ENCODE measurements around the gene MS4A6A. TPM values are rescaled to one million over a fixed set of nuclear protein-coding genes. Genes with fewer than 3 reads are reported as not detected.

MS4A6A gene, protein sequence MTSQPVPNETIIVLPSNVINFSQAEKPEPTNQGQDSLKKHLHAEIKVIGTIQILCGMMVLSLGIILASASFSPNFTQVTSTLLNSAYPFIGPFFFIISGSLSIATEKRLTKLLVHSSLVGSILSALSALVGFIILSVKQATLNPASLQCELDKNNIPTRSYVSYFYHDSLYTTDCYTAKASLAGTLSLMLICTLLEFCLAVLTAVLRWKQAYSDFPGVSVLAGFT
- total RNA-seq (2013): 1,813 TPM
- polyA plus RNA-seq (1,000 to 10,000 TPM in 2 of 3 donors, 100 to 1,000 TPM in 1; 978 to 3,009 (median 2,353) TPM), polyA minus RNA-seq (349 and 780 TPM in 2 replicates), total RNA-seq (20.0 to 465 (median 279) reads per million in 11 experiments)

DNA sequence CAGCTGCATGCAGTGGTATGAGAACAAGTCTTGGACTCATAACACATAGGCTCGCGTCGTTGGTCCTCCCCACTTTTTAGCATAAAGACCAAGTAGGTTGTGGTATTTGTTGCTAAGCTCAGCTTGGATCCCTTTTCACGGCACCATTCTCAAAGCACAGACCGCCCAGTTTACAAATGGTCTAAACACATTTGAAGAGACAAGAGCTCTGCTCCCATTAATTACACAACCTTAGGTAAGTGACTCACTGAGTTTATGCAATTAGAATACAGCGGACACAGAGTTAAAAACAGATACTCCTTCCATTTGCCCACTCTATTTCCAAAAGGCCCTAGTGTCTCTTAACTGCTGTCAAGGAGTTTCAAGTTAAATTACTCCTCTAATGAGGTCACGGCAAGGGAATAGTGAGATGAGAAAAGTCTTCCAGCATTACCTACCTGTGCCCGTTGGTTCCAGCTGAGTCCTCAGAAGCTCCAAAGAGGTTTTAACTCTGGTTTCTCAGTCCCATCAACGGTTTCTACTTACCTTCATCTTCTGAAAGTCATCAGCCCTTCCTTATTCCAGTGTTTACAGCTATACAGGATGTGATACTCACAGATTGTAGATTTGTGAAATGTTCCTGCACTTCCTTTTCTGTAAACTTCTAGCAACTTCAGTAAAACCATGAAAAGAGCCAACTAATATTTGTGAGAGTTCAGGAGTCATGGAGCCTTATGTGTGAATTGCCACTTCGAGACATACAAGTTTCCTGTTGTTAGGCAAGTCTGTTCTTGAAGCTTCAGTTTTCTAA, at the start of gene MS4A6A:
TSS of gene MS4A6A (minus strand) at position 543 of the 790 bp plus-strand sequence. CDS start 1,356 bp downstream, outside the sequence.
- peak within 1 kb of the TSS; percentile 94 to 95 for H3K4me3 Mint-ChIP-seq
- H3K9me3 Mint-ChIP-seq: peaks cover 0 to 2% (median 0%) of the 10 kb centered on the region in 7 donors
- Histone ChIP-seq H4K20me1 (ENCODE audit: insufficient read depth, low read length) (peaks cover 28% of the 10 kb centered on the region), H2AFZ (ENCODE audit: insufficient read depth, low read depth, low read length, poor library complexity, severe bottlenecking) (peak within 1 kb of the TSS; percentile 49), H3K27me3 (ENCODE audit: control insufficient read depth in 2 of 2, insufficient read depth in 2 of 2, low read length in 2 of 2) (no peaks in the 10 kb centered on the region), H3K4me3 (replicated peaks in 1 of 3; ENCODE audit: low read depth in 2 of 3, low read length in 3 of 3) (peak within 1 kb of the TSS; percentile 60 to 99 (median 92)), H3K79me2 (ENCODE audit: insufficient read depth, low read length) (peaks cover 62% of the 10 kb centered on the region), H3K4me1 (ENCODE audit: control insufficient read depth in 1 of 2, insufficient read depth in 2 of 2, low read length in 2 of 2) (peaks cover 64 to 77% of the 10 kb centered on the region in 2 donors), H3K36me3 (replicated peaks in 1 of 2; ENCODE audit: control insufficient read depth in 1 of 2, insufficient read depth in 2 of 2, low read length in 2 of 2) (peaks cover 29 to 38% of the 10 kb centered on the region in 2 donors), H3K27ac (ENCODE audit: low read depth in 1 of 2, low read length in 2 of 2) (peak within 1 kb of the TSS; percentile 90), H3K9me3 (replicated peaks in 1 of 2; ENCODE audit: control insufficient read depth in 1 of 2, insufficient read depth in 1 of 2, low read length in 2 of 2) (no peaks in the 10 kb centered on the region), H3K9ac (ENCODE audit: insufficient read depth, low read length, poor library complexity, severe bottlenecking) (peak within 1 kb of the TSS; percentile 63), H3K4me2 (replicated peaks; ENCODE audit: extremely low read depth, low read length, poor library complexity, severe bottlenecking) (peak within 1 kb of the TSS; percentile 82)
- DNase-seq: peak; percentile 54 to 86 (median 65)
- H3K4me1 Mint-ChIP-seq: peaks cover 89% of the 10 kb centered on the region
- H3K27ac Mint-ChIP-seq: peak within 1 kb of the TSS; percentile 93 to 99 (median 98)
- TF ChIP-seq, protein P1, sequence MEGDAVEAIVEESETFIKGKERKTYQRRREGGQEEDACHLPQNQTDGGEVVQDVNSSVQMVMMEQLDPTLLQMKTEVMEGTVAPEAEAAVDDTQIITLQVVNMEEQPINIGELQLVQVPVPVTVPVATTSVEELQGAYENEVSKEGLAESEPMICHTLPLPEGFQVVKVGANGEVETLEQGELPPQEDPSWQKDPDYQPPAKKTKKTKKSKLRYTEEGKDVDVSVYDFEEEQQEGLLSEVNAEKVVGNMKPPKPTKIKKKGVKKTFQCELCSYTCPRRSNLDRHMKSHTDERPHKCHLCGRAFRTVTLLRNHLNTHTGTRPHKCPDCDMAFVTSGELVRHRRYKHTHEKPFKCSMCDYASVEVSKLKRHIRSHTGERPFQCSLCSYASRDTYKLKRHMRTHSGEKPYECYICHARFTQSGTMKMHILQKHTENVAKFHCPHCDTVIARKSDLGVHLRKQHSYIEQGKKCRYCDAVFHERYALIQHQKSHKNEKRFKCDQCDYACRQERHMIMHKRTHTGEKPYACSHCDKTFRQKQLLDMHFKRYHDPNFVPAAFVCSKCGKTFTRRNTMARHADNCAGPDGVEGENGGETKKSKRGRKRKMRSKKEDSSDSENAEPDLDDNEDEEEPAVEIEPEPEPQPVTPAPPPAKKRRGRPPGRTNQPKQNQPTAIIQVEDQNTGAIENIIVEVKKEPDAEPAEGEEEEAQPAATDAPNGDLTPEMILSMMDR (IDR thresholded peaks at IDR 0.05): no peak
- WGBS (ENCODE audit: insufficient coverage): 0% methylated on average over 3 of the region's 10 CpGs
- intact Hi-C loops (cut with micrococcal nuclease): loop anchor here (5.0 to 10.0 kb wide), 2 partner anchors 60 to 62 kb away; partner anchors contain the start of gene MS4A4E (in 2 of the 2)
- peaks cover 0 to 4% (median 0%) of the 10 kb centered on the region in 3 donors for H3K27me3 Mint-ChIP-seq (ENCODE audit: low read depth in 3 of 3)
- peaks cover 39 to 49% of the 10 kb centered on the region in 2 donors for H3K36me3 Mint-ChIP-seq

DNA sequence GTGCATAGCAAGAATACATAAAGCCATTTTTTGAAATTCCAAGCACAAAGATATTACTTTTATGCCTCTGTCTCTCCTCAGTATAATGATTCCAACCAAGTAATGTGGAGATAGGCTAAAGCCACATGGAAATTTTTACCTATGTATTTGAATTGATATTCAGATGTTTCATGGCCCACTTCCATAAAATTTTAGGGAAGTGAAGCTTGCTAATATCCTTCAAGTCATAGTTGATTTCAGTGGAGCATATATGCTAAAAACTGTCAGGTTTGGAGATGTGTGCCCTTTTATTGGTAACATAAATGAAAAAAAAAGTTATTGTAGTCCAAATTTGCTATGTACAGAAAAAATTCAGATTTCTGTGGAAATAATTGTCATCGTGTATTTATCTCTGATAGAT, 47.8 kb upstream of the MS4A6A start:
- Mint-ChIP-seq H3K27ac (peak overlapping the region in 5 of 7 donors; percentile 17 to 65 (median 50)), H3K27me3 (ENCODE audit: low read depth in 3 of 3) (no peaks in the 10 kb centered on the region), H3K36me3 (peaks cover 21 to 30% of the 10 kb centered on the region in 2 donors), H3K9me3 (no peaks in the 10 kb centered on the region), H3K4me3 (no peak overlapping the region), H3K4me1 (peaks cover 57% of the 10 kb centered on the region)
- no peak overlapping the region for H3K4me3 ChIP-seq (replicated peaks in 1 of 3; ENCODE audit: low read depth in 2 of 3, low read length in 3 of 3)
- WGBS (ENCODE audit: insufficient coverage): no CpG with 5 or more reads among the region's 1 CpG
- peak in 2 of 3 donors; percentile 21 to 33 for DNase-seq
- H3K27ac ChIP-seq (ENCODE audit: low read depth in 1 of 2, low read length in 2 of 2): peak overlapping the region in 1 of 2 donors; percentile 25
- peaks cover 48 to 49% of the 10 kb centered on the region in 2 donors for H3K4me1 ChIP-seq (ENCODE audit: control insufficient read depth in 1 of 2, insufficient read depth in 2 of 2, low read length in 2 of 2)
- intact Hi-C loops (cut with micrococcal nuclease): no loop called here
- H2AFZ ChIP-seq (ENCODE audit: insufficient read depth, low read depth, low read length, poor library complexity, severe bottlenecking): no peak overlapping the region
- no peak overlapping the region for H3K4me2 ChIP-seq (replicated peaks; ENCODE audit: extremely low read depth, low read length, poor library complexity, severe bottlenecking)
- H4K20me1 ChIP-seq (ENCODE audit: insufficient read depth, low read length): no peaks in the 10 kb centered on the region
- peaks cover 12 to 28% of the 10 kb centered on the region in 2 donors for H3K36me3 ChIP-seq (replicated peaks in 1 of 2; ENCODE audit: control insufficient read depth in 1 of 2, insufficient read depth in 2 of 2, low read length in 2 of 2)
- TF ChIP-seq, protein P1 (IDR thresholded peaks at IDR 0.05): no peak
- H3K79me2 ChIP-seq (ENCODE audit: insufficient read depth, low read length): peaks cover 91% of the 10 kb centered on the region
- no peaks in the 10 kb centered on the region for H3K27me3 ChIP-seq (ENCODE audit: control insufficient read depth in 2 of 2, insufficient read depth in 2 of 2, low read length in 2 of 2)
- no peaks in the 10 kb centered on the region for H3K9me3 ChIP-seq (replicated peaks in 1 of 2; ENCODE audit: control insufficient read depth in 1 of 2, insufficient read depth in 1 of 2, low read length in 2 of 2)
- no peak overlapping the region for H3K9ac ChIP-seq (ENCODE audit: insufficient read depth, low read length, poor library complexity, severe bottlenecking)

Measured in CD14-positive monocyte (primary cell).